MM.1S (cell line): ENCODE data around the gene PHB1.

Experiments used
- CTCF ChIP-seq: fragments of 300-600 bp; sonication (generic); IDR thresholded peaks from 2 replicates; pipeline ENCODE4 v1.5.1; 2016; ENCODE audit warnings: antibody characterized with exemption, low read length, mixed read lengths
- EZH2 ChIP-seq: fragments of 300-600 bp; sonication (generic); optimal IDR thresholded peaks from 2 replicates; pipeline ENCODE3; 2017; ENCODE audit warnings: low read depth, mild to moderate bottlenecking, antibody characterized with exemption, low read length, mixed read lengths
- EZH2phosphoT487 ChIP-seq: fragments of 300-600 bp; sonication (generic); IDR thresholded peaks from 2 replicates; pipeline ENCODE4 v1.6.1; 2018; ENCODE audit warnings: antibody characterized with exemption, low read length

- TF ChIP-seq CTCF (no peak), EZH2 (no peak), EZH2phosphoT487 (no peak)
These were observed 7.6 kb downstream of the PHB1 start for GRCh38 chr17:49407086-49407485.
